RWPE1 (cell line): ENCODE measurements around the gene RPL6.
"Not testable (repeated sequence)": the region's sequence is repeated elsewhere in the genome, so short reads cannot be mapped to it uniquely, and the experiment has no call there.

ENCODE experiments used
- CTCF ChIA-PET: fragments of 350-600 bp; sonication (Branson Sonifier 250); formaldehyde crosslinking; extraction: SDS; loops from one replicate; lab custom pipeline; 2021; lab: Yijun Ruan, JAX
- POLR2A ChIA-PET: fragments of 400-600 bp; formaldehyde crosslinking; extraction: SDS; loops from one replicate; lab custom pipeline; 2020; ENCODE audit warnings: antibody characterized with exemption; ENCODE audit not compliant: low non-redundant PET; lab: Yijun Ruan, JAX
- DNase-seq: peaks from one replicate; pipeline ENCODE4 v3.0.0; 2012; ENCODE audit warnings: low spot score
- H3K27ac ChIP-seq: fragments of 450-650 bp; 2 replicates; pipeline ENCODE4 v1.5.1; 2017
- CTCF ChIP-seq: fragments of 450-650 bp; conservative IDR thresholded peaks from 2 replicates; pipeline ENCODE4 v1.5.1; 2017; ENCODE audit warnings: low read depth, mild to moderate bottlenecking

Gene RPL6

GRCh38 chr12:112401054-112401453 is 8.4 kb downstream of the RPL6 start:
- ChIA-PET CTCF (interaction anchor here (0.6 to 1.2 kb wide), 3 partner anchors 14 to 365 kb away, joined by 3 to 5 read pairs (median 5); no protein-coding TSS in a partner anchor), POLR2A (no interaction called here)
- H3K27ac ChIP-seq = no peak overlapping the region
- no peak for DNase-seq
- no peak for TF ChIP-seq CTCF

DNA sequence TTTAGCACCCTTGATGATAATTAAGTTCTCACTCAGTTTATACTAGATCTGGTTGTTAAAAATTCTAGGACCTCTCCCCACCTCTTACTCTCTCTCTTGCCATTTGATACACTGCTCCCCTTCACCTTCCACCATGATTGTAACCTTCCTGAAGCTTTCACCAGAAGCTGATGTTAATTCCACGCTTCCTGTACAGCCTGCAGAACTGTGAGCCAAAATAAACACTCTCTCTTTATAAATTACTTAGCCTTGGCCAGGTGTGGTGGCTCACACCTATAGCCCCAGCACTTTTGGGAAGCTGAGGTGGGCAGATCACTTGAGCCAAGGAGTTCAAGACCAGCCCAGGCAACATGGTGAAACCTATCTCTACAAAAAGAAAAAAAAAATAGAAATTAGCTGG is 16.1 kb downstream of the RPL6 start:
- DNase-seq = no peak
- H3K27ac ChIP-seq = no peak overlapping the region
- CTCF ChIA-PET = no interaction called here
- TF ChIP-seq CTCF = no peak
- POLR2A ChIA-PET = no interaction called here

GRCh38 chr12:112389922-112390654 is 19.3 kb downstream of the RPL6 start:
- CTCF ChIA-PET = interaction anchor here (0.7 kb wide), 1 partner anchor 15 kb away, joined by 3 read pairs; no protein-coding TSS in a partner anchor
- POLR2A ChIA-PET, H3K27ac ChIP-seq, DNase-seq: not testable (repeated sequence)

GRCh38 chr12:112389228-112389627 is 20.2 kb downstream of the RPL6 start:
- TF ChIP-seq CTCF = no peak
- CTCF ChIA-PET = interaction anchor here (0.7 kb wide), 1 partner anchor 16 kb away, joined by 3 read pairs; no protein-coding TSS in a partner anchor
- no peak for DNase-seq
- POLR2A ChIA-PET = no interaction called here
- no peak overlapping the region for H3K27ac ChIP-seq

GRCh38 chr12:112386726-112387125 is 22.7 kb downstream of the RPL6 start:
- H3K27ac ChIP-seq = no peak overlapping the region
- CTCF ChIA-PET = interaction anchor here (0.5 to 2.4 kb wide), 15 partner anchors 14 to 1349 kb away, joined by 3 to 23 read pairs (median 3); no protein-coding TSS in a partner anchor
- no peak for TF ChIP-seq CTCF
- POLR2A ChIA-PET = interaction anchor here (0.6 kb wide), 1 partner anchor 13 kb away, joined by 9 read pairs; no protein-coding TSS in a partner anchor
- no peak for DNase-seq

DNA sequence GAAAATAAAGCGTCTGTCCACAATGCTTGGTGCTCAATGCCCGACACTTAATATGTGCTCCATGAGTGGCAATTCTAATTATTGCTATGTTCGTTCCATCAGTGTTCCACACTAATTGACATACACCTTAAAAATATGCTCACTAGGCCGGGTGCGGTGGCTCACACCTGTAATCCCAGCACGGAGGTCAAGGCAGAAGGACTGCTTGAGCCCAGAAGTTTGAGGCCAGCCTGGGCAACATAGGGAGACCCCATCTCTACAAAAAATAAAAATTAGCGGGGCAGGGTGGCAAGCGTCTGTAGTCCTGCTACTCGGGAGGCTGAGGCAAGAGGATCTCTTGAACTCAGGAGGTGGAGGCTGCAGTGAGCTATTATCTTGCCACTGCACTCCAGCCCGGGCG is 26.5 kb downstream of the RPL6 start:
- no peak for DNase-seq
- CTCF ChIA-PET = interaction anchor here (0.6 kb wide), 1 partner anchor 95 kb away, joined by 3 read pairs; no protein-coding TSS in a partner anchor
- H3K27ac ChIP-seq = peak overlapping the region; percentile 81
- no peak for TF ChIP-seq CTCF
- POLR2A ChIA-PET = interaction anchor here (0.6 kb wide), 1 partner anchor 128 kb away, joined by 3 read pairs; no protein-coding TSS in a partner anchor
